ENCODE data around the gene EDDM3A. TPM values are rescaled to one million over a fixed set of nuclear protein-coding genes. Genes with fewer than 3 reads are reported as not detected.

EDDM3A gene
- polyA plus RNA-seq, 1 of the 3 experiments (the other 2 are of a cell fraction) = not detected

GRCh38 chr14:20797164-20797563 lies 51.5 kb downstream of the EDDM3A start:
- WGBS (ENCODE audit: low lambda C conversion rate) = 13% methylated on average over 1 of the region's 1 CpG
- H3K4me3 ChIP-seq (ENCODE audit: low read depth in 2 of 2, low read length in 1 of 2) = no peak overlapping the region
- H3K36me3 ChIP-seq (replicated peaks in 1 of 2; ENCODE audit: control insufficient read depth in 1 of 2, insufficient read depth in 2 of 2, low read length in 1 of 2) = no peaks in the 10 kb centered on the region
- no peaks in the 10 kb centered on the region for H4K20me1 ChIP-seq (ENCODE audit: insufficient read depth)
- H3K9me3 ChIP-seq = no peaks in the 10 kb centered on the region
- CTCF ChIA-PET = no interaction called here
- H3K27ac ChIP-seq (ENCODE audit: low read depth in 2 of 2, low read length in 1 of 2) = no peak overlapping the region
- H3K4me2 ChIP-seq = no peak overlapping the region
- TF ChIP-seq FOXM1 (IDR thresholded peaks at IDR 0.05; ENCODE audit: low read depth) = no peak
- TF ChIP-seq RCOR1 (IDR thresholded peaks at IDR 0.05; ENCODE audit: low read length) = no peak
- no peak for TF ChIP-seq MEF2A (IDR thresholded peaks at IDR 0.05; ENCODE audit: borderline replicate concordance, low read depth)
- no peak for TF ChIP-seq FOXJ3 (CRISPR knock-in tag; IDR thresholded peaks at IDR 0.05)
- DNase-seq = no peak
- no peaks in the 10 kb centered on the region for H3K9me2 ChIP-seq
- H3K79me2 ChIP-seq (ENCODE audit: insufficient read depth) = no peaks in the 10 kb centered on the region
- H2AFZ ChIP-seq (ENCODE audit: low read depth) = no peak overlapping the region
- H3F3A ChIP-seq (replicated peaks; ENCODE audit: insufficient read depth) = no peaks in the 10 kb centered on the region
- H3K27me3 ChIP-seq (ENCODE audit: insufficient read depth) = peaks cover 44% of the 10 kb centered on the region
- POLR2A ChIA-PET = no interaction called here
- H3K9ac ChIP-seq = no peak overlapping the region
- H3K4me1 ChIP-seq (ENCODE audit: control insufficient read depth in 1 of 2, insufficient read depth in 2 of 2, low read depth in 1 of 2, low read length in 1 of 2) = no peaks in the 10 kb centered on the region

Other genes starting within 250 kb of the EDDM3A start
- gene RNASE10, start 240.3 kb upstream of the EDDM3A start, polyA plus RNA-seq (2012; rRNA removed) = not detected in 2 replicates
- gene RNASE9, start 184.8 kb upstream of the EDDM3A start, polyA plus RNA-seq (2012; rRNA removed) = not detected in 2 replicates
- gene RNASE11, start 157.9 kb upstream of the EDDM3A start, polyA plus RNA-seq (2012; rRNA removed) = not detected in 2 replicates
- gene RNASE12, start 154.5 kb upstream of the EDDM3A start, polyA plus RNA-seq (2012; rRNA removed) = not detected in 2 replicates
- gene OR6S1, start 104.2 kb upstream of the EDDM3A start, polyA plus RNA-seq (2012; rRNA removed) = not detected in 2 replicates
- 11.6 and 12.4 TPM in 2 replicates for gene RNASE4, start 61.3 kb upstream of the EDDM3A start, polyA plus RNA-seq (2012; rRNA removed)
- 3.6 and 3.9 TPM in 2 replicates for gene ANG, start 57.1 kb upstream of the EDDM3A start, polyA plus RNA-seq (2012; rRNA removed)
- gene EDDM3B, start 22.5 kb downstream of the EDDM3A start, polyA plus RNA-seq (2012; rRNA removed) = not detected in 2 replicates
- not detected in 2 replicates for gene RNASE6, start 35.4 kb downstream of the EDDM3A start, polyA plus RNA-seq (2012; rRNA removed)
- gene RNASE1, start 57.0 kb downstream of the EDDM3A start, polyA plus RNA-seq (2012; rRNA removed) = not detected in 2 replicates
- gene RNASE3, start 145.5 kb downstream of the EDDM3A start, polyA plus RNA-seq (2012; rRNA removed) = not detected in 2 replicates
- gene RNASE2, start 209.6 kb downstream of the EDDM3A start, polyA plus RNA-seq (2012; rRNA removed) = not detected in 2 replicates
- gene METTL17, start 244.1 kb downstream of the EDDM3A start, polyA plus RNA-seq (2012; rRNA removed) = 104 and 144 TPM in 2 replicates